IPS-NIHi7 (cell line): ENCODE results near the gene MEPCE.
"Not testable (repeated sequence)": the region's sequence is repeated elsewhere in the genome, so short reads cannot be mapped to it uniquely, and the experiment has no call there.

Experiments
- DNase-seq: peaks from one replicate; pipeline ENCODE4 v3.0.0; 2012; ENCODE audit warnings: mixed read lengths; ENCODE audit errors: extremely low spot score

MEPCE gene

DNA sequence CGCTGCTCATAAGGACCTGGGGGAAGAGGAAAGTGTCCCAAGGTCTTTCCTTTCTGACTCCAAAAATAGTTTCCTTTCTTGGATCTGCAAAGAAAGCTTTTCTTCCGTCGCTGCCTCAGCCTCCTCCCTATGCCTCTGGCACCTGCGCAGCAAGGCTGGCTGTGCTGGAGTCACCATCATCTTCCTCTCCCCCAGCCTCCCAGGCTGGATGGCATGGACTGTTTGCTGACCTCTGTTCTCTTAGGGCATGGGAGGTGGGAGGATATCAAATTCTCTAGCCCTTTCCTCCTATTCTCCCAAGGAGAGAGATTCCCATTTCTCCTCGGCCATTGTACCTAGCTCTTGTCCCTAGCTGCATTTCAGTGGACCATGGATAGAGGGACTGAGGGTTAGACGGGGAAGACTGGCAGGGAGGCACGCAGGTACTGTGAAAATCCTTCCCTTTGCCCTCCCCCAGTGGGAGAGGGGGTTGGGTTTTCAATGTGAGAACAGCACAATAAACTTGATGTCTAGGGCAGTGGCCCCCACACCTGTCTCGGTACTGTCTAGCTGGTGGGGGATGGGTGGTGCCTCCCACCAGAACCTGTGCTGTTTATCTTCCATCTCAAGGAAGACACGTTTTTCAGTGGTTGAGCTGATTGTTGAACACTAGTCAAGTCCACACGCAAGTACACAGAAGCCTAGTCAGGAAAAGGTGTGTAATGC, 4.1 kb downstream of the MEPCE start:
- no peak for DNase-seq

DNA sequence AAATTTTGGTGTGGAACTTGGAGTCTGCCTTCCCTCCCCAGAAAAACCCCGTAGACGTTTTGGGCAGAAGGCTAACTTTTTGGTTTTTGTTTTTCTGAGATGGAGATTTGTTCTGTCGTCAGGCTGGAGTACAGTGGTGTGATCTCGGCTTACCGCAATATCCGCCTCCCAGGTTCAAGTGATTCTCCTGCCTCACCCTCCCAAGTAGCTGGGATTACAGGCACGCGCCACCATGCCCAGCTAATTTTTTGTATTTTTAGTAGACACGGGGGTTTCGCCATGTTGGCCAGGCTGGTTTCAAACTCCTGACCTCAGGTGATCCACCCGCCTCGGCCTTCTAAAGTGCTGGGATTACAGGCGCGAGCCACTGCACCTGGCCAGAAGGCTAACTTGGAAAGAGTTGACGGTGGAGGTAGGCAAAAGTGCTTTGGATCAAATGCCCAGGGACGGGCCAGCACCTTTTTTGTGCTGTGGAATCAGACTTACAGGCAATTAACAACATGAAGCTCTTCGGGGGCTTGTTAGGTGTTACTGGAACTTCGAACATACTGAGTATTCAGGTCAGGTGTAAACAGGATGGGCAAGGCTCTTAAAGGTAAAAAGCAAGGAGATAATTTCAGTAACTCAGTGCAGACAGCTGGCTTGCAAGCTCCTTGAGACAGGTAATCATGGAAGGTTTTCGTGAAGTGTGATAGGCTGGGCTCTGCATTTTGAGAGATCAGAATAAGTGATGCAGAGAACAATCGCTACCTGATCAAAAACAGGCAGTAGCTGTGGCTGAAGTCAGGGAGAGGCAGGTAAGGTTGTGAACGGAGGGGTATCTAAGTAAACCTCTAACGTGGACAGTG, 4.9 kb downstream of the MEPCE start:
- no peak for DNase-seq

DNA sequence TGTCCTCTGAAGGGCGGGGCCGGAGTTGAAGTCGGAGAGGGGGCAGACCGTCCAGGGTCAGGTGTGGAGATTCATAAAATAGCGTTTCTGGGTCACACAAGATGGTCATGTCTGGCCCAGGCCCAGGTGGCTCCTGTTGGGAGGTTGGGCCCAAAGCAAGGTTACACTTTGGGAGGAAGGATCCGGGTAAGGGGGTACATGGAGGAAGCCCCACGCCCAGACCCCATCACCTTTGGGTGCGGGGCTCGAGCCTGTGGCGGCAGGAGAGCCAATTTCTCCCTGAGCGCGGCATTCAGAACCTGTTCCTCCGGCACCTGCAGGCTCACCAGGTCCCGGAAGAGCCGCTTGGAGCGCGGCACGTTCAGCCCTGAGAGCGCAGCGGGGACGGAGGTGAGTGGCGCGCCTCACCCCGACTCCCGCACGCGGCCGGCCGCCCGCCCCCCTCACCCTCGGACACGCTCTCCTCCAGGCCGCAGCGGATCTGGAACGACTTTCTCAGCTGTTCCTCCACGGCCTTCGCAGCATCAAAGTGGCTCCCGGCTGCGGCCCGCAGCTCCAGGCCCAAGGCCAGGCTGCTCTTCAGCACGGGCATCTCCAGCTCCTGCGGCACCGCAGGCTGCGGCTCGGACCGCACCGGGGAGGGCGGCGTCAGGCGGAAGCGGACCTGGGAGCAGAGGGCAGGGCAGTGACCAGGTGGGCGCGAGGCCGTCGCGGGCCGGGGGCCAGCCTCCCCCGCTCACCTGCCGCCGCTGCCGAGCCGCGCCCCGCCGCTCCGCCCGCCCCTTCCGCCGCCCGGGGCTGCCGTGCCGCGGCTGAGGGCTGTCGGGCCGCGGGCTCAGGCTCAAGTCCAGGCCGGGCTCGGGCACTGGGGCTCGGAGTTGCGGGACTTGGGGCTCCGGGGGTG, 6.0 kb downstream of the MEPCE start:
- peak; percentile 39 for DNase-seq

DNA sequence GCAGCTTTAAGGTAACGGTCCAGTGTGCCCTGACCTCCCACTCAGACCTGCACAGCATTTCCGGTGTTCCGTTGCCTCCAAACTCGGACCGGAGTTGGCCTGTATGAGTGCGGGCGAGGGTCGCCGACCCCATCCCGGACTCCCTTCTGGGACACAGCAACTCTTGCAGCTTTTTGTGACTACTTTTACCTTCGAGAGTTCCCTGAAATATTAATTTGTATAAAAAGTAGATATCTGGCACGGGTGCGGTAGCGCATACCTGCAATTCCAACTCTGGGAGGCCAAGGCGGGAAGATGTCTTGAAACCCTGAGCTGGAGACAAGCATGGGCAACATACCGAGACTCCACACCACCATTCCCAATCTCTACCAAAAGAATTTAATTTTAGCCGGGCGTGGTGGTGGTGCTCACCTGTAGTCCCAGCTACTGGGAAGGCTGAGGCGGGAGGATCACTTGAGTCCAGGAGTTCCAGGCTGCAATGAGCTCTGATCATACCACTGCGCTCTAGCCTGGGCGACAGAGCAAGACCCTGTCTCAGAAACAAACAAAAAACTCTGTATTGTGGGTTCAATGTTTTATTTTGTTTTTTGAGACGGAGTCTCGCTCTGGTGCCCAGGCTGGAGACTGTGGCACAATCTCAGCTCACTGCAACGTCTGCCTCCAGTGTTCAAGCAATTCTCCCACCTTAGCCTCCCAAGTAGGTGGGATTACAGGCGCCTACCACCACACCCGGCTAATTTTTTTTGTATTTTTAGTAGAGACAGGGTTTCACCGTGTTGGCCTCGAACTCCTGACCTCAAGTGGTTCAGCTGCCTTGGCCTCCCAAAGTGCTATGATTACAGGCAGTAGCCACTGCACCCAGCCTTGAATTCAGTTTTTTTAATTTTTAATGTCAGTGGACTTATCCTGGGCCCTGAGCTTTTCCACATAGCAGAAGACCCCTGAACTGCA, 7.8 kb downstream of the MEPCE start:
- no peak for DNase-seq

DNA sequence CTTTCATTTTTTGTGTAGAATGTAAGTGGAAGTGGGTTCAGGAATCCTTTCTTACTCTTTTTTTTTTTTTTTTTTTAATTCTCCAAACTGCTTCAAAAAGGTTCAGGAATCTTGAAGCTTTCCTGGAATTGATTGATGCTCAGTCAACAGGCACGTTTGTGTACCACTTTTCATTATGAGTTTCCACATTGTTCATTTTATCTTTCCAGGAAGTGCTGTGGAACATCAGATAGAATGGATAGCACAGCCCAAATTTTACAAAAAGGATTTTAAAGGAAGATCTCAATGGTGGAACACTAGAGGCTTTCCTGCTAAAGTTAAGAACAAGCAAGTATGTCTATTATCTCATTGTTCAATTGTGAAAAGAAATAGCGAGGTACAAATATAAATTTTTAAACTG, 8.5 kb downstream of the MEPCE start:
- DNase-seq = no peak

DNA sequence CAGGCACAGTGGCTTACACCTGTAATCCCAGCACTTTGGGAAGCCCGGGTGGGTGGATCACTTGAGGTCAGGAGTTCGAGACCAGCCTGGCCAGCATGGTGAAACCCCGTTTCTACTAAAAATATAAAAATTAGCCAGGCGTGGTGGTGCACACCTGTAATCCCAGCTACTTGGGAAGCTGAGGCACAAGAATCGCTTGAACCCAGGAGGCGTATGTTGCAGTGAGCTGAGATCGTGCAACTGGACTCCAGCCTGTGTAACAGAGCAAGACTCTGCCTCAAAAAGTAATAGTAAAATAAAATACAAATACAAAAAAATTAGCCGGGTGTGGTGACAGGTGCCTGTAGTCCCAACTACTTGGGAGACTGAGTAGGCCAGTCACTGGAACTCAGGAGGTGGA, 9.1 kb downstream of the MEPCE start:
- DNase-seq = not testable (repeated sequence)

DNA sequence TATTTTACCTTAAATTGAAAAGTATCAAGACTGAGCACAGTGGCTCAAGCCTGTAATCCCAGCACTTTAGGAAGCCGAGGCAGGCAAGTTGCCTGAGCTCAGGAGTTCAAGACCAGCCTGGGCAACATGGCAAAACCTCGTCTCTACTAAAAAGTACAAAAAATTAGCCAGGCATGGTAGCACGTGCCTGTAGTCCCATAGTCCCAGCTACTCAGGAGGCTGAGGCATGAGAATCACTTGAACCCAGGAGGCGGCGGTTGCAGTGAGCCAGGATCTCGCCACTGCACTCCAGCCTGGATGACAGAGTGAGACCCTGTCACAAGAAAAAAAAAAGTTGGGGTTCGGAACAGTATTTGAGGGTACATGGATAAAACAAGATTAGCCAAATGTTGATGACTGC, 9.6 kb downstream of the MEPCE start:
- not testable (repeated sequence) for DNase-seq

DNA sequence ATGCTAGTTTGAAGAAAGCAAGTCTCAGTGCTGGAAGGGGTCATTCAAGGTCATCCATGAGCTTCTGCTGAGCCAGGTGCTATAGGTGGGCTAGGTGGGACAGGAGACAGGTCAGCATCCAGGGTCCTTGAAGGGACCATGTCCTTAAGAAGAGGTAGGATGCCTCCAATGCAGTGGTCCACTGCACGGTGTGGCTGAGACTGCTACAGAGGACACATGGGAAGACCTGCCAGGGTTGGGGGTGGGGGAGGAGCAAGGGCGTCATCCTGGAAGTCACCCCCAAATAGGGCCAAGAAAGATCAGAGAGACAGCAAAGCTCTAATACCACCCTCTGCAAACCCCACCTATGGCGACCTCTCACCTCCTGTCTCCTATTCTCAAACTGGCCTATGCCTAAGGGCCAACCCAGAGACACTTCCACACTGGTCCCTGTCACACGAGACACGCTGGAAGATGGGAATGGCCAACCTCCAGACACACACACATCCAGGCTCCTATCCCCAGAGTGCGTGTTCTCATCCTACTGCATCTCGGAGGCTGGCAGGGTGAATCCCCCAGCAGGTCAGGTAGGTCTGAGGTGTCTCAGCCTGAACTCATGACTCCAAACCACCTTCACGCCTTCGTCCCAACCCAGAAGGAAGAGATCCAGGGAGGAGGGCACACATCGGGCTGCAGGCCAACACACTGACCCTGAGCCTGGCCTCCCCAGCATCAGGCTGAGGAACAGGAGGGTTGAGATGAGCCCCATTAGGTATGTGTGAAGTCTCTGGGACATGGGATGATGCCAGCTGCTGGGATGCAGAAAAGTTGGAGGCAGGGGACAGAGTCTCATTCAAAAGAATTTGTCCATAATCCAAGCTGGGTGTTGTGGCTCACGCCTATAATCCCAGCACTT, 12.3 kb downstream of the MEPCE start:
- DNase-seq = no peak

DNA sequence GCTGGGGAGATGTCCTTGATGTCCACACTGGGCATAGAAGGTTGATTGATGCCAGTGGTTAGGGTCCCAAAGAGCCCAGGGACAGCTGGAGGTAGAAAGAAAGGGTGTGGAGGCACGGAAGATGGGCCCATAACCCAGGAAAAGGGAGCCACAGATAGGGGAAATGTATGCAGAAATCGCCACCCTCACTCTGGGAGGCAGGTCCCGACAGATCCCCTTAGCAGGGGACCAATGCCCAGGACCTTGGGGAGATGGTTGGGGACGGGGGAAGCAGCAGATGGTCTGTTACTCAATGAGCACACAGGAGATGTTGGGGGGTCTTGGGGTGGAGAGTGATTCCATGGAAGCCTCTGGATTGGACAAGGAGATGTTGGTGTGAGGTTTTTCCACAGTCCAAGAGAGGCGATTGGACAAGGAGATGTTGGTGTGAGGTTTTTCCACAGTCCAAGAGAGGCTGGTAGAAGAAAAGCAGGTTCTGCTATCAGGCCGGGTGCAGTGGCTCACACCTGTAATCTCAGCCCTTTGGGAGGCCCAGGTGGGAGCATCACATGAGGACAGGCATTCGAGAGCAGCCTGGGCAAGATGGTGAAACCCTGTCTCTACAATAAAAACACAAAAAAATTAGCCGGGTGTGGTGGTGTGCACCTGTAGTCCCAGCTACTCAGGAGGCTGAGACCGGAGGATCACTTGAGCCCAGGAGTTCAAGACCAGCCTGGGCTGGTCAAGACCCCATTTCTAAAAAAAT, 13.6 kb downstream of the MEPCE start:
- DNase-seq = no peak

DNA sequence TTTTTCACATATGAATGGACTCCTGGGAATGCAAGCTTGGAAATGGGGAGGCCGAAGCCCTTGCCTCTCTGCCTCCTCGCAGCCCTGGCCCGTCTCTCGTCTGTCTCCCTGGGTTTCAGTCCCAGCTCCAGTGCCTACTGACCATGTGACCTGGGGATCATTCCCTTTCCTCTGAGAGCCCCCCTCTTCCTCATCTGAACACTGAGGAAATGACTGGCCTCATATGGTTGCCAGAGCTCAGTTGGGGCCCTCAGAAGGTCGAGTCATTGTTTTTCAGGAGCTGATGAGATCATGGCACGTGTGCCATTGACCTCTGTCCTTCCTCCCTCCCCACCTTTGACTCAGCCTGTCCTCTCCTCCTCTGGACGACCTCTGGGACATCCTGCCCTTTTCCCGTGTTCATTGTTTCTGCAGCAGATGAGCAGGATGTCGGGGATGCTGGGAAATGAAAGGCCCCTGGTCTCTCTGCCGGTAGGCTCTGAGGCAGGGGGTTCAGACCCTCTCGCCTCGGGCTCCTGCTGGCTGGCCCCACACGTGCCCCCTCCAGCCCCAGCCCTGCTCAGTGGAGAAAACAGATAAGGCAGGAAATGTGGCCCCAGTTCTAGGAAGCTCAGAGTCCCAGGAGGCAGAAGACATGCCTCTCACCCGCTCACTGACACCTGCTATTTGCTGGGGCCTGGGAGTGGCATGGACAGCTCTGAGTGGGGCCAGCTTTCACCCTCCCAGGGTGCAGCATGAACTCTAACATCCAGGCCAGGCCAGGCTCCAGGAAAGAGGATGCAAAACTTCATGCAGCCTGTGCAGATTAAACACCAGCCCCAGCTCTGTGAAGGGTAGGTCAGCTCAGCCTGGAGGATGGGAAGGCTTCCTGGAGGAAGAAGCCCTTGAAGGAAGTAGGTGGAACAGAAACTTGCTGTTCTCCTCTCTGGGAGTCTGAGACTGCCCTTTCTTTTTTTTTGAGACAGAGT, 15.0 kb downstream of the MEPCE start:
- no peak for DNase-seq

DNA sequence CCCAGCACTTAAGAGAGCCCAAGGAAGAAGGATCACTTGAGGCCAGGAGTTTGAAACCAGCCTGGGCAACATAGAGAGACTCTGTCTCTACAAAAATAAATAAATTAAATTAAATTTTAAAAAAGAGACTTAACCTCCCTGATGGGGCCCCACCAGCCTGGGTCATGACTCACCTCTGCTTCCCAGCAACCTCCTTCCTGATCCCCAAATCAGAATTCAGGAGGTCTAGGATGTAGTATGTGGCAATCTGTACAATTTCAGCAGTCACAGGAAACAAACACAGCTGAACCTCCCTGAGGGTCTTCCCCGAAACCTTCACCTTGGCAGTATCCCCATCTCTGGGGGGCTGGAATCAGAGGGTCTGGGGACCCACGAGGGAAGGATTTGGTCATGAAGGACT, 16.4 kb downstream of the MEPCE start:
- DNase-seq = no peak

DNA sequence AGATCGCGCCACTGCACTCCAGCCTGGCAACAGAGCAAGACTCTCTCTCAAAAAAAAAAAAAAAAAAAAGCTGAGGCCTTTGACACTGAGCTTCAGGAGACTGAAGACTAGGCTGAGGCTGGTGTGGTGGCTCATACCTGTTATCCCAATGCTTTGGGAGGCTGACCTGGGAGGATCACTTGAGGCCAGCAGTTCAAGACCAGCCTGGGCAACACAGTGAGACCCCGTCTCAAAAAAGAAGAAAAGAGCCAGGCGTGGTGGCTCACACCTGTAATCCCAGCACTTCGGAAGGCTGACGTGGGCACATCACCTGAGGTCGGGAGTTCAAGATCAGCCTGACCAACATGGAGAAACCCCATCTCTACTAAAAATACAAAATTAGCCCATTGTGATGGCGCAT, 17.7 kb downstream of the MEPCE start:
- DNase-seq = not testable (repeated sequence)

DNA sequence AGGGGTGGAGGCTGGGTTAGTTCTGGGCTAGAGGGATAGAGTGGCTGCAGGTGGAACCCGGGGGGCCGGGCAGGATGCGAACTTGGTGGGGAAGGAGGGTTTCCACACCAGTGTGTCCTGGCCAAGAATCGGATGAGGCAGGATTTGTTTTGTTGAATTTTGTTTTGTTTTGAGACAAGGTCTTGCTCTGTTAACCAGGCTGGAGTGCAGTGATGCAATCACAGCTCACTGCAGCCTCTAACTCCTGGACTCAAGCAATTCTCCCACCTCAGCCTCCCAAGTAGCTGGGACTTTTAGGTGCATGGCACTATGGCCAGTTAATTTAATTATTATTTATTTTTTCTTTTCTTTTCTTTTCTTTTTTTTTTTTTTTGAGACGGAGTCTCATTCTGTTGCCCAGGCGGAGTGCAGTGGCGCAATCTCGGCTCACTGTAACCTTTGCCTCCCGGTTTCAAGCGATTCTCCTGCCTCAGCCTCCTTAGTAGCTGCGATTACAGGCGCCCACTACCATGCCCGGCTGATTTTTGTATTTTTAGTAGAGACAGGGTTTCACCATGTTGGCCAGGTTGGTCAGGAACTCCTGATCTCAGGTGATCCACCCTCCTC, 19.7 kb downstream of the MEPCE start:
- no peak for DNase-seq

DNA sequence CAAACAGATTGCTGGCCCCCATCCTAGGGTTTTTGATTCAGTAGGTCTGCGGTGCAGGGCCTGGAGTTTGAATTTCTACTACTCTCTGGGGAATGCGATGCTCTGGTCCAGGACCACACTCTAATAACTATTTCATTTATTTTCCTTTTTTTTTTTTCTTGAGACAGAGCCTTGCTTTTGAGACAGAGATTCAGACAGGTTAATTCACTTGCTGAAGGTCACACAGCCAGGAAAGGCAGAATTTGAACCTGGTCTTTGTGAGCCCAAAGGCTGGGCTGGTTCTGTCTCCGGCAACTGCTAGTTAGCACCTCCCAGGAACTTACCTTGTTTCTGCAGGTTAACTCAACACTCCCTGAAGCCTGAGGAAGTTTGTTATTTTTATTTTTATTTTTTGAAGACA, 22.9 kb downstream of the MEPCE start:
- DNase-seq = no peak

DNA sequence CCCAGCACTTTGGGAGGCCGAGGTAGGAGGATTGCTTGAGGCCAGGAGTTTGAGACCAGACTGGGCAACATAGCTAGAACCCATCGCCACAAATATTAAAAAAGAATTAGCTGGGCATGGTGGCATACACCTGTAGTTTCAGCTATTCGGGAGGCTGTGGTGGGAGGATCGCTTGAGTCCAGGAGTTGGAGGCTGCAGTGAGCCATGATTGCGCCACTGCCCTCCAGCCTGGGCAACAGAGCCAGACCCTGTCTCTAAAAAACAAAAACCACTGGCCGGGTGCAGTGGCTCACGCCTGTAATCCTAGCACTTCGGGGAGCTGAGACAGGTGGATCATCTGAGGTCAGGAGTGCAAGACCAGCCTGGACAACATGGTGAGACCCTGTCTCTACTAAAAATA, 24.2 kb downstream of the MEPCE start:
- DNase-seq = not testable (repeated sequence)

DNA sequence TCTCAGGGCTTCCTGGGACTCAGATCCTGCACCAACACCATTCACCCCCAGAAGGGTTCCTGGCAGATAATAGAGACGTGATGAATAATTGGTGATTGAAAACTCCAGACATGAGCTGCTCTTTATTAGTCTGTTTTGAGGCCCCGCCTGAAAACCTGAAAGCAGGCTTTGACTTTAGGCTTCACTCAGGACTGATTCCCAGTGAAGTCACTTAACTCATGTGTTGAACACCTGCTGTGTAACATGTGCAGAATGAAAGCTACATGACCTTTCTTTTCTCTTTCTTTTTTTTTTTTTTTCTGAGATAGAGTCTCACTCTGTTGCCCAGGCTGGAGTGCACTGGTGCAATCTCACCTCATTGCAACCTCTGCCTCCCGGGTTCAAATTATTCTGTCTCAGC, 25.6 kb downstream of the MEPCE start:
- DNase-seq = no peak

DNA sequence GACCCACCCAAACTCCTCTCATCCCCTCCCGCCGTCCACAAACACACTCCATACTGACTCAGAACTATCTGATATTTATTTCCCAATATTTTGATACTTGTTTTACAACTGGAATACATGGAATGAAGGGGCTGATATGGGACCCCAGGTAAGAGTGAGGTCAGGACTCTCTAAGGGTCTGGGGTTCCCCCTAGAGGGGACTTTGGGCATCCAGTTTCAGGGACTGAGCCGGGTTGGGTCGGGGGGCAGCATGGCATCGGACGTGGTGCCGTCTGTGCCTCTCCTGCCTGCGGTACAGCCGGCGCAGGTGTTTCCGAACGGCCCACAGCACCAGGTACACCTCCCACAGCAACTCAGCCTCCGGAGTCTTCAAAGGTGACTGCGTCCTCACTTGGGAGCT, 26.9 kb downstream of the MEPCE start:
- DNase-seq = no peak

DNA sequence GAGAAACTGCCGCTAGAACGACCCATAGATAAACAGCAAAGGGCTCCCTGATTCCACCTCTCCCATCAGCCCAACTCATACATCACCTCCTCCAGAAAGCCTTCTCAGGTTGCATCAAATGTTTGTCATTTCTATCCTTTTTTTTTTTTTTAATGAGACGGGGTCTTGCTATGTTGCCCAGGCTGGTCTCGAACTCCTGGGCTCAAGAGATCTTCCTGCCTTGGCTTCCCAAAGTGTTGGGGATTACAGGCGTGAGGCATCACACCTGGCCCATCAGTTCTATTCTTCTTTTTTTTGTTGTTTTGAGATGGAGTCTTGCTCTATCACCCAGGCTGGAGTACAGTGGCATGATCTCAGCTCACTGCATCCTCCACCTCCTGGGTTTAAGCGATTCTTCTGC, 27.4 kb downstream of the MEPCE start:
- no peak for DNase-seq
